HEK293T (cell line): Measurements from ENCODE around the gene CRYBG1.
"Not testable (repeated sequence)": the region's sequence is repeated elsewhere in the genome, so short reads cannot be mapped to it uniquely, and the experiment has no call there.

ENCODE experiments used
- CTCF ChIA-PET: fragments of 350-600 bp; formaldehyde crosslinking; extraction: SDS; loops from one replicate; lab custom pipeline; 2021; ENCODE audit warnings: antibody characterized with exemption, inconsistent platforms; lab: Yijun Ruan, JAX
- POLR2A ChIA-PET: fragments of 350-600 bp; formaldehyde crosslinking; extraction: SDS; loops from one replicate; lab custom pipeline; 2020; ENCODE audit warnings: antibody characterized with exemption, inconsistent platforms; lab: Yijun Ruan, JAX
- DNase-seq: peaks from one replicate; pipeline ENCODE4 v3.0.0; 2012; ENCODE audit warnings: mixed read lengths; ENCODE audit errors: extremely low spot score
- ARNT ChIP-seq: fragments of 450-650 bp; IDR thresholded peaks from 2 replicates; pipeline ENCODE4 v1.6.1; 2017; ENCODE audit warnings: mild to moderate bottlenecking
- BHLHE40 ChIP-seq: fragments of 450-650 bp; IDR thresholded peaks from 2 replicates; pipeline ENCODE4 v1.6.1; 2016; ENCODE audit warnings: mild to moderate bottlenecking, moderate library complexity, borderline replicate concordance
- CTBP1 ChIP-seq: fragments of 450-650 bp; IDR thresholded peaks from 2 replicates; pipeline ENCODE4 v1.6.1; 2016; ENCODE audit warnings: borderline replicate concordance
- ELF4 ChIP-seq: fragments of 450-650 bp; IDR thresholded peaks from 2 replicates; pipeline ENCODE4 v1.6.1; 2017; ENCODE audit warnings: antibody characterized with exemption
- FOXA1 ChIP-seq: fragments of 450-650 bp; IDR thresholded peaks from 2 replicates; pipeline ENCODE4 v1.6.1; 2016; ENCODE audit warnings: mild to moderate bottlenecking
- FOXK2 ChIP-seq: fragments of 450-650 bp; IDR thresholded peaks from 2 replicates; pipeline ENCODE4 v1.6.1; 2016; ENCODE audit warnings: mild to moderate bottlenecking
- FOXM1 ChIP-seq: fragments of 450-650 bp; IDR thresholded peaks from 2 replicates; pipeline ENCODE4 v1.6.1; 2017; ENCODE audit warnings: mild to moderate bottlenecking, borderline replicate concordance
- HDGF ChIP-seq: fragments of 450-650 bp; IDR thresholded peaks from 2 replicates; pipeline ENCODE4 v1.6.1; 2017; ENCODE audit warnings: antibody characterized with exemption, borderline replicate concordance
- L3MBTL2 ChIP-seq: fragments of 450-650 bp; conservative IDR thresholded peaks from 2 replicates; pipeline ENCODE4 v1.6.1; 2016; ENCODE audit warnings: mild to moderate bottlenecking
- LEF1 ChIP-seq: fragments of 450-650 bp; IDR thresholded peaks from 2 replicates; pipeline ENCODE4 v1.6.1; 2017; ENCODE audit warnings: mild to moderate bottlenecking, borderline replicate concordance
- NFRKB ChIP-seq: fragments of 450-650 bp; IDR thresholded peaks from 2 replicates; pipeline ENCODE4 v1.6.1; 2016; ENCODE audit warnings: mild to moderate bottlenecking, moderate library complexity
- PKNOX1 ChIP-seq: fragments of 450-650 bp; IDR thresholded peaks from 2 replicates; pipeline ENCODE4 v1.6.1; 2016
- SP1 ChIP-seq: fragments of 450-650 bp; IDR thresholded peaks from 2 replicates; pipeline ENCODE4 v1.6.1; 2017
- SUZ12 ChIP-seq: fragments of 450-650 bp; IDR thresholded peaks from 2 replicates; pipeline ENCODE4 v1.6.1; 2016; ENCODE audit warnings: mild to moderate bottlenecking
- TARDBP ChIP-seq: fragments of 450-650 bp; IDR thresholded peaks from 2 replicates; pipeline ENCODE4 v1.6.1; 2016
- ZNF384 ChIP-seq: fragments of 450-650 bp; IDR thresholded peaks from 2 replicates; pipeline ENCODE4 v1.6.1; 2016

The CRYBG1 gene

DNA sequence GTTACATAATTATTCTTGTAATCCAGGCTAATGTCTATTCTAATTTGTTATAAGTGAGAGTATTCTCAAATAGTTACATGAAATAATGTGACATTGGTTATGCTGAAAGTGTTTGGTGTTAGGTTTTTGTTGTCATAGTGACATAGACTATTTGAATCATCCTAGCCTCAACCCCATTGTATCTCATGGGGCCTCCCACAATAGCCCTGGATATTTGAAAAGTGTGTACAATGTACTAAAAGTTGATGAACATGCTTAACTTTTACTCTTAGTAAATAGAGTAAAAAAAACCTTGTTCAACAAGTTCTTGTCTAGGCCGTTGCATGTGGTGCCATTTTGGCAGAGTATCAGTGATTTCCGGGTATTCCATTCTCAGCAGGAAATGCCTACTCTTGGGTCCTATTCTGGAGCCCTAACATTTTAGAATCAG is 185.8 kb downstream of the CRYBG1 start:
- ChIA-PET CTCF (no interaction called here), POLR2A (interaction anchor here (1.1 kb wide), 1 partner anchor 221 kb away, joined by 3 read pairs; the partner anchor contains the start of gene ATG5)
- DNase-seq = no peak
- TF ChIP-seq BHLHE40 (no peak), ZNF384 (no peak), TARDBP (no peak), SUZ12 (no peak), FOXA1 (no peak), ELF4 (no peak), FOXM1 (no peak), SP1 (no peak)

- TF ChIP-seq FOXK2 (no peak), NFRKB (no peak), ELF4 (no peak), ARNT (no peak), PKNOX1 (no peak), FOXM1 (no peak), HDGF (no peak), SUZ12 (no peak)
- ChIA-PET CTCF (no interaction called here), POLR2A (interaction anchor here (1.1 kb wide), 1 partner anchor 221 kb away, joined by 3 read pairs; the partner anchor contains the start of gene ATG5)
- DNase-seq = no peak
Observed at GRCh38 chr6:106546691-106547414, 186.3 kb downstream of the CRYBG1 start.

- ChIA-PET POLR2A (interaction anchor here (1.1 kb wide), 1 partner anchor 222 kb away, joined by 3 read pairs; the partner anchor contains the start of gene ATG5), CTCF (no interaction called here)
- TF ChIP-seq PKNOX1 (no peak), HDGF (no peak), SUZ12 (no peak), CTBP1 (no peak), SP1 (no peak), ELF4 (no peak), ZNF384 (no peak), FOXA1 (no peak), TARDBP (no peak), L3MBTL2 (no peak), LEF1 (no peak), FOXK2 (no peak), BHLHE40 (no peak), NFRKB (no peak), ARNT (no peak), FOXM1 (no peak)
- DNase-seq = no peak
Observed at GRCh38 chr6:106547601-106548453, 187.3 kb downstream of the CRYBG1 start.

DNA sequence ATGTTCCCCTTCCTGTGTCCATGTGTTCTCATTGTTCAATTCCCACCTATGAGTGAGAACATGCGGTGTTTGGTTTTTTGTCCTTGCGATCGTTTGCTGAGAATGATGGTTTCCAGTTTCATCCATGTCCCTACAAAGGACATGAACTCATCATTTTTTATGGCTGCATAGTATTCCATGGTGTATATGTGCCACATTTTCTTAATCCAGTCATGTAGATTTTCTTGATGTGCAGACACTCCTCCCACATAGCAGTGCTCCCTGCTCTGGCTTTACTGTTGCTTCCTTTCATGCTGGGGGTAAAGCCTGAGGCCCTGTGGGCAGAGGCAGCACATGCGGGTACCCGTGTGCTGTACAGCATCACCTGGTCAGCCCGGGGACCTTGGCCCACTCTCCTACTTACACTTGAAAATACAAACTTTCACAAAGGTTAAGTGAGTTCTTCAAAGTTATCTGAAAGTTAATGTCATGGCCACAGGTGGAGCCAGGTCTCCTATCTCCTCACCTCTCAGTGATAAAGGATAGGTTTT is 188.5 kb downstream of the CRYBG1 start:
- POLR2A ChIA-PET, DNase-seq: not testable (repeated sequence)
- CTCF ChIA-PET = interaction anchor here (0.6 kb wide), 1 partner anchor 9 kb away, joined by 3 read pairs; no protein-coding TSS in a partner anchor

GRCh38 chr6:106549521-106549920 is 189.0 kb downstream of the CRYBG1 start:
- TF ChIP-seq SUZ12 (no peak), L3MBTL2 (no peak), ZNF384 (no peak), HDGF (no peak), ARNT (no peak), SP1 (no peak), FOXK2 (no peak), NFRKB (no peak), FOXM1 (no peak), CTBP1 (no peak), FOXA1 (no peak), LEF1 (no peak)
- DNase-seq = no peak
- CTCF ChIA-PET = interaction anchor here (0.6 kb wide), 1 partner anchor 9 kb away, joined by 3 read pairs; no protein-coding TSS in a partner anchor
- POLR2A ChIA-PET = no interaction called here

- no peak for DNase-seq
- CTCF ChIA-PET = no interaction called here
- no peak for TF ChIP-seq ELF4
- no peak for TF ChIP-seq TARDBP
- no peak for TF ChIP-seq FOXM1
- no peak for TF ChIP-seq L3MBTL2
- TF ChIP-seq FOXK2 = no peak
- no peak for TF ChIP-seq HDGF
- no peak for TF ChIP-seq SP1
- POLR2A ChIA-PET = no interaction called here
Observed at GRCh38 chr6:106551155-106551554, 190.6 kb downstream of the CRYBG1 start.
